HG03521 (cell line): Measurements from ENCODE around the gene TCOF1.

Source experiments
- ATAC-seq: cut with Tn5 transposase; IDR thresholded peaks from one replicate; pipeline ENCODE4 v1.9.1; 2021; ENCODE audit warnings: mild to moderate bottlenecking, moderate library complexity; ENCODE audit not compliant: unreplicated experiment

The TCOF1 gene, protein sequence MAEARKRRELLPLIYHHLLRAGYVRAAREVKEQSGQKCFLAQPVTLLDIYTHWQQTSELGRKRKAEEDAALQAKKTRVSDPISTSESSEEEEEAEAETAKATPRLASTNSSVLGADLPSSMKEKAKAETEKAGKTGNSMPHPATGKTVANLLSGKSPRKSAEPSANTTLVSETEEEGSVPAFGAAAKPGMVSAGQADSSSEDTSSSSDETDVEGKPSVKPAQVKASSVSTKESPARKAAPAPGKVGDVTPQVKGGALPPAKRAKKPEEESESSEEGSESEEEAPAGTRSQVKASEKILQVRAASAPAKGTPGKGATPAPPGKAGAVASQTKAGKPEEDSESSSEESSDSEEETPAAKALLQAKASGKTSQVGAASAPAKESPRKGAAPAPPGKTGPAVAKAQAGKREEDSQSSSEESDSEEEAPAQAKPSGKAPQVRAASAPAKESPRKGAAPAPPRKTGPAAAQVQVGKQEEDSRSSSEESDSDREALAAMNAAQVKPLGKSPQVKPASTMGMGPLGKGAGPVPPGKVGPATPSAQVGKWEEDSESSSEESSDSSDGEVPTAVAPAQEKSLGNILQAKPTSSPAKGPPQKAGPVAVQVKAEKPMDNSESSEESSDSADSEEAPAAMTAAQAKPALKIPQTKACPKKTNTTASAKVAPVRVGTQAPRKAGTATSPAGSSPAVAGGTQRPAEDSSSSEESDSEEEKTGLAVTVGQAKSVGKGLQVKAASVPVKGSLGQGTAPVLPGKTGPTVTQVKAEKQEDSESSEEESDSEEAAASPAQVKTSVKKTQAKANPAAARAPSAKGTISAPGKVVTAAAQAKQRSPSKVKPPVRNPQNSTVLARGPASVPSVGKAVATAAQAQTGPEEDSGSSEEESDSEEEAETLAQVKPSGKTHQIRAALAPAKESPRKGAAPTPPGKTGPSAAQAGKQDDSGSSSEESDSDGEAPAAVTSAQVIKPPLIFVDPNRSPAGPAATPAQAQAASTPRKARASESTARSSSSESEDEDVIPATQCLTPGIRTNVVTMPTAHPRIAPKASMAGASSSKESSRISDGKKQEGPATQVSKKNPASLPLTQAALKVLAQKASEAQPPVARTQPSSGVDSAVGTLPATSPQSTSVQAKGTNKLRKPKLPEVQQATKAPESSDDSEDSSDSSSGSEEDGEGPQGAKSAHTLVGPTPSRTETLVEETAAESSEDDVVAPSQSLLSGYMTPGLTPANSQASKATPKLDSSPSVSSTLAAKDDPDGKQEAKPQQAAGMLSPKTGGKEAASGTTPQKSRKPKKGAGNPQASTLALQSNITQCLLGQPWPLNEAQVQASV (N-terminal part only)

DNA sequence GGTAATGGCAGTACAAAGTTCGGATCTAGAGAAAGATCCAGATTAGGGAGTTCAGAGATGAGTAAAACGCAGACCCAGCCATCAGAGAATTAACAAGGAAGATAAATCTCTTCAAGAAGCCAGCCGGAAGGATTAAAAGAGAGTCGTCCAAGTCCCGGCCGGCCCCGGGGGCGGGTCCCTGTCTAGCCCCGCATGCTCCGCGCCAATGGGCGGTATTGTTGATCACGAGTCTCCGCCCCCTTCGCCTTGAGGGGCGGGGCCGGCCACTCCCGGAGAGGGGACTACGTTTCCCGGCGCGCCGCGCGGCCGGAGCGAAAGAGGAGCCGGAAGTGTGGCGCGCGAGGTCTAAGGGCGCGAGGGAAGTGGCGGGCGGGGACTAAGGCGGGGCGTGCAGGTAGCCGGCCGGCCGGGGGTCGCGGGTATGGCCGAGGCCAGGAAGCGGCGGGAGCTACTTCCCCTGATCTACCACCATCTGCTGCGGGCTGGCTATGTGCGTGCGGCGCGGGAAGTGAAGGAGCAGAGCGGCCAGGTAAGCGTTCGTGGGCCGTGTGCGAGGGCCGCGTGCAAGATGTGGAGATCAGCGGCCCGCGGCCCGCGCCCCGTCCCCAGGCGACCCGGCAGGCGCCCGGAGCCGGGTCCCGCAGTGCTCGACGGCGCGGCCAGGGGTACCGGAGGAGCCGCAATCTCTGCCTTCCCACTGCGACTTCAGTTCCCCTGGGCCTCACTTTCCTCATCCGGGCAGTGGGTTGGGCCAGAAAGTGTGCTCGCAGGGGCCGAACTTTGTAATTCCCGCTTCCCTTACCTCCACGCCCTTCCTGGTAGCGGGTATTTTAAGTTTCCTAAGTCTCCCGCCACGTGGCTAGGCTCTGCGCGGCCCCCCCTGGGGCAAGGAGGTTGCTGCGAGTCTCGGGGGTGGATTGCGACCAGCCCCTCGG is at the start of gene TCOF1:
TSS of gene TCOF1 (plus strand) at position 372 of the 935 bp plus-strand sequence. CDS start at position 422, 50 bp downstream.
- ATAC-seq: peak; percentile 90

DNA sequence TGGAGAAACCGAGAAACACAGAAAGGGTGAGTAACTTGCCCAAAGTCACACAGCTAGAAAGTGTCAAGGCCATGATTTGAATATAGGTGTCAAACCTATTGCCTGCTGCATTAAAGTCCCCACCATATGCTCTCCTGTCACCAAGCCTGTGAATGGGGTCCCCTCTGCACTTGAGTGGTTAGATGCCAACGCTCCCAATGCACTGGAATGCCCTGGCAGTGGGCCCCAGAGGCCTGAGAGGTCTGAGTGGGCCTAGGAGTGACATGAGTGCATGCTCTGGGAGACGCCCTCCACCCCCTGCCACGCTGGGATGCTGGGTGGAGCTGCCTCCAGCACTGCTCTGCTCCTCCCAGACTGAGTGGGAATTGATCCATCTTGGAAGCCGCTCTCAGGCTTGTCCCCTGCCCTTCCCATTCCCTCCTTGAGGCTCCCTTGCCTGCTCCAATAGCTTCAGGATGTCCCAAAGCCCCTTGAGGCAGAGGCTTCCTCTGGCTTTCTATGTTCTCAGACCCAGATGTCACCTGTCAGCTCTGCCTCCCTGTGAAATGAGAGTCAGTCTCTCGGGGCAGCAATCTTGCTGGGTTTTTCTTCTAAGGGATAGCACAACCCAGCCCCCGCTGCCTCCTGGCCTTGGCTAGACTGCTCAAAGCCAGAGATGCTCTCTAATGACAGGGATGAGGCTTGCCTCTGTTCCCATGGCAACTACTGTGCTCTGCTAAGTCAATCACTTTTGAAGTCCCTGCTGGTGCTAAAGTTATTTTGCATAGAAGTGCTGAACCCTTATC is 48.2 kb upstream of the TCOF1 start:
- no peak for ATAC-seq

DNA sequence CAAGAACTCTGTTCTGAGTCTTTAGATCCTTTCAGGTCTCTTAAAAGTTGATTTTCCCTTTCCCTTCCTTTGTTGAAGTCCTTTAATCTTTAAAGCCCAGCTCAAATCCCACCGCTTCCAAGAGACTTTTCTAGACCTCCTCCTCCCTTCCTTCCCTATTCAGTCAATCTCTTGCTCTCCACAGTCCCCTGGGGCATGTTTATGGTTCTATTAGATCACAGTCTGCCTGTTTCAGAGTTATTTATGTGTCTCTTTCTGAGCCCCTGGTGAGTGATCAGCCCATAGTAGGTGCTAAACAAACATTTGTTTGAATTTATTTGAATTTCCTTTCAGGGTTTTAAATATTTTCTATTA is 47.6 kb upstream of the TCOF1 start:
- ATAC-seq: no peak

DNA sequence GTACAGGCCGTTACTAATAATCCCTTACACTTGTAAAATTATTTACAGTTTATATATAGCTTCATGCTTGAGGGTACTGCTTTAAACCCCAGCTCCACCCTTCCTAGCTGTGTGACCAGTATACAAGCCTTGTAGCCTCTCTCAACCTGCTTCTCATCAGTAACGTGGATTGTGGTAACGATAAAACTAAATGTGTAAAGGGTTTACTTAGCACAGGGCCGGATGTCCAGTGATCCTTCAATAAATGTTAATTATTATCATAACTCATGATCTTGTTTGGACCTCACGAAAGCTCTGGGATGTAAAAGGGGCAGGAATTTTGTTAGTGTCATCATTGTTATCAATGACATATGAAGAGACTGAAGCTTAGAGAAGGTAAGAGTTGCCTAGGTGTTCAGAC is 47.3 kb upstream of the TCOF1 start:
- ATAC-seq: no peak

DNA sequence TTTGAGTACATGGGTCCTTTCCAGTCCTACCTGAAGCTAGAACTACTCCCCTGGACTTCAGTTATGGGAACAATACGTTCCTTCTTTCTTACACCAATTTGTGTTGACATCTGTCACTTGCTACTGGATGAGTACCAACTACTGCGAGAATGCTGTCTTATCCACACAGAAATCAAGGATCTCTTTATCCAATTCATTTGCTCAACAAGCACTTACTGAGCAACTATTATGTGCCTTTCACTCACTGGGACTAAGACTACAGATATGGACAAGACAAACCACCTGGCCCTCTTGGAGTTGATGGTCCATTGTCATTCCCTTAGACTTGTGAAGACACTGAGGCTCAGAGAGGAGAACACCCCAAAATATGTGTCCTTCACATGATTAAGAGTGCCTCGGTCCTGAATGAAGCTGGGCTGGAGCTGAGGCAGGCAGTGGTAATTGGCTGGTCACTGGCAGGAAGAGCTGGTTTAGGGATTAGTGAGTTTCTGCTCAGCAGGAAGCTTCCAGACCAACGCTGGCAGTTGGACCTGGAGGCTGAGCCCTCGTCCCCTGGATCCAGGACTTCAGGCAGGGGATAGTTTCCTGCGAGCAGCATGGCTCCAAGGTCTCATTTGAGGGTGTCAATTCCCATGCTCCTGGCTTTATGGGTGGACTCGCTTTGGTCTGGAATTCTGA is 46.3 kb upstream of the TCOF1 start:
- no peak for ATAC-seq

DNA sequence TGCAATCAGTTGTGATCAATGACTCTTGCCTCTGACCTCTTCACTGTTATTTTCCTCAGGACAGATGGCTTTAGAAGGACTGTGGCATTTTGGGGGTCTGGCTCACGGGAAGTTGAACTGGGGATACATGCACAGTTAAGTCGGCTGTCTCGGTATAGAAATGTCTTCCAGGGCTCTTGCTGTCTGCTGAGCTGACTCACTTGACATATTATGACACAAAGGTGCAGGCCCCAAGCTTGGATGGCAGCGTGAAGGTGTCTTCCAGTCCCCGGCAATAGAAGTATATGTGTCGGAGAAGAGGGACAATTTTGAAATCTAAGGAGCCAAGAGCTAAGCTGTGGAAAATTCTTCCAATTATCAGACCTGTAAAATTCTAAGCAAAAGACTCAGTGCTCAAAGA is 45.0 kb upstream of the TCOF1 start:
- ATAC-seq: no peak

DNA sequence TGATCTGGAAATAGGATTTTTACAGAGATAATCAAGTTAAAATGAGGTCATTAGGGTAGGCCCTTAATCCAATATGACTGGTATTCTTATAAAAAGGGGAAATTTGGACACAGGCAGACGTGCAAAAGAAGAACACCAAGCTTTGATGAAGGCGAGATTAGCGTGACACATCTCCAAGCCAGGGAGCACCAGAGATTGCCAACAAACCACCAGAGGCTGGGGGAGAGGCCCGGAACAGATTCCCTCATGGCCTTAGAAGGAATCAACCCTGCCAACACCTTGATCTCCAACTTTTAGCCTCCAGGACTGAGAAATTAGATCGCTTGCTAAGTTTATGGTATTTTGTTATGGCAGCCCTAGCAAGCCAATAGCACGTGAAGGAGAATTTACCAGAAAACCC is 44.0 kb upstream of the TCOF1 start:
- no peak for ATAC-seq

DNA sequence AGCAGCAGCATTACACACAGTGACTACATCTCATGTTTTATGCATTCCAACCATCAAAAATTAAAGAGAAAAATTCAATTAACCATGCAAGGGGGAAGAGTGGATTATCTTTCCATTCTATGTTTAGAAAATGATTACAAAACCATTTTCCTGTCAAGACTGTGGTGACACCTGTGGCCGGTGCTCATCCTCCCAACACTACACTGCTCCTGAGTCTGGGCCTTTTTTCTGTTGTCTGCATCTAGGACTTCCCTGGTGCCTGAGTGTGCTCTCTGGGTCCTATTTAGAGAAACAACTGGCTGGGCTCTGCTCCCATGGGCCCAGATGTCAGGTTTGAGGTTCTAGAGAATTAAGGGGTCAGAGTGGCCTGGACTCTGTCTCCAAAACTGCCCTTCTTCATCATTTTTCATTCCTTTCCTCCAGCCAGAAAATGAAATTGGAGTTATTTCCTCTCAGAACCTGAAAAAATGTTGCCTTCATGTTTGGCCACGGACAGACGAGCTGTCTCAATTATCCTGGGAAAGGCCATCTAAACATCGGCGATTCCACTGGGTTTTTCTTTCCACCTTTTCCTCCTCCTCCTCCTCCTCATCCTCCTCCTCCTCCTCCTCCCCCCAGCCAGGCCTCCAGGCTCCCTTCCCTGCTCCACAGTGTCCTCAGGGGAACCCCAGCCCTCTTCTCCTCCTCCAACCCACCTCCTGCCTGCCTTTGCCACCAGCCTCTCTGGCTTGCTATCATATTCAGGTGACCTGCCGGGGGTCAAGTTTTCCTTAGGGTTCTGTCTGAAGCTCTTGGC is 43.4 kb upstream of the TCOF1 start:
- no peak for ATAC-seq

DNA sequence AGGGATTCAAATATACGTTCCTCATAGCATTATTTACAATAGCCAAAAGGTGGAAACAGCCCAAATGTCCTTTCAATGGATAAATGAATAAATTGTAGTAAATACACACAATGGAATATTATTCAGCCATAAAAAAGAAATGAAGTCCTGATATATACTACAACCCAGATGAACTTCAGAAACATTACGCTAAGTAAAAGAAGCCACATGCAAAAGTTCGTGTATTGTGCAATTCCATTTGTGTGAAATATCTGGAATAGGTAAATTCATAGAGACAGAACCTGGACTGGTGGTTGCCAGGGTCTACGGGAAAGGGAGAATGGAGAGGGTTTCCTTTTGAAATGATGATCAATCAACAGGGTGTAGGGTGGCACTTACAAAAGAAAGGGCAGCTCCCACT is 42.3 kb upstream of the TCOF1 start:
- no peak for ATAC-seq

DNA sequence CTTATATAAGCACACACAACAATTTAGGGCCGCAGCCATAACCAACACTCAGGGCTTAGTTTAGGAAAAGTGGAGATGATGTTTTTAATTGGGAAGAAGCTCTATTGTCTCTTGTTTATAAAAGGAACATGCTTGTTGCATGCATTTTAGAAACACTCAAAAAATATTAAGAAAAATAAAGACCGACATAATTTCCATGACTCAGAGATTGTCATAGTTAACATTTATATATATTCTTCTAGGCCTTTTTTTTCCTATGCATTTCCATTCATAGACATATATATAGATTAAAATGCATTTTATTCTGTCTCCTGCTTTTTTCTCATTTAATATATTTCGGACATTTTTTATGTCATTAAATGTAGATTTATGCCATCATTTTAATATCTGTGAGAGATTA is 41.2 kb upstream of the TCOF1 start:
- ATAC-seq: no peak

DNA sequence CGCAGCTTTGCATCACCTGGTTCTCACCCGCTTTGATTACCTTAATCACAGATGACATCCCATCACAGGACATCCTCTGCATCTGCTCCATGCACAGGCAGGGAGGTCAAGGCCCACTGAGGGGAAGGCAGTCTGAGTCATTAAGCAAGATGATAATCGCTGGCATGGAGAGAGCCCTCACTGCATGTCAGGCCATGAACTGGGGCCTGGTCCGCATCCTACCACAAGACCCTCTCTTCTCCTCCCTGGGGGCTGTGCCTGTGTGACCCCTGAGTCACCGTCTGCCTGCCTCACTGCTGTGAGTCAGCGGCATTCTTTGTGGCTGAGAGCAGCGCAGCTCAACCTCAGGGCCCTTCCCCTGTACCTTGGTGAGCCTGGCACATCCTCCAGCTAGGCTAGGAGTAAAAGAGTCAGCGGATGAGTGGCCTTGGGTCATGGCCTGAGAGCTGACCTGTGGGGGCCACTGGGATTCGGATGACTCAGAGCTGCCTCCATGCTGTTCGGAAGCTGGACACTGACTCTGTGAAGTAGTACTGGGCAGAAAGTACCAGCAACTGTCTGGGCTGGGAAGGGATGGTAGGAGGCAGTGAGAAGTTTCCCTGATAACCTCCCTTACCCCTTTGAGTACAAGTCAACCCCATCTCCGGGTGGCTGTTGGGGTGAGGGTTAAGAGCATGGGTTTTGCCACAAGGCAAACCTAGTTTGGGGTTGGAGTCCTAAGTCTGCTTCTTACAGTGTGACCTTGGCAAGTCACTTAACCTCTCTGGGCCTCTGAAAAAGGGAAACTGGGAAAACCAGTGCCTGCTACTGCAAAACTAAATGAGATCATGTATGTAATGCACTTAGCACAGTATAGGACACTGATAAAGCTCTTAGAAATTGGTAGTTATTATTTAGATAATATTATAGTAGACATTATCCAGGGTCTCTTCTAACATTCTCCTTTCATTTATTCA is 40.2 kb upstream of the TCOF1 start:
- no peak for ATAC-seq

DNA sequence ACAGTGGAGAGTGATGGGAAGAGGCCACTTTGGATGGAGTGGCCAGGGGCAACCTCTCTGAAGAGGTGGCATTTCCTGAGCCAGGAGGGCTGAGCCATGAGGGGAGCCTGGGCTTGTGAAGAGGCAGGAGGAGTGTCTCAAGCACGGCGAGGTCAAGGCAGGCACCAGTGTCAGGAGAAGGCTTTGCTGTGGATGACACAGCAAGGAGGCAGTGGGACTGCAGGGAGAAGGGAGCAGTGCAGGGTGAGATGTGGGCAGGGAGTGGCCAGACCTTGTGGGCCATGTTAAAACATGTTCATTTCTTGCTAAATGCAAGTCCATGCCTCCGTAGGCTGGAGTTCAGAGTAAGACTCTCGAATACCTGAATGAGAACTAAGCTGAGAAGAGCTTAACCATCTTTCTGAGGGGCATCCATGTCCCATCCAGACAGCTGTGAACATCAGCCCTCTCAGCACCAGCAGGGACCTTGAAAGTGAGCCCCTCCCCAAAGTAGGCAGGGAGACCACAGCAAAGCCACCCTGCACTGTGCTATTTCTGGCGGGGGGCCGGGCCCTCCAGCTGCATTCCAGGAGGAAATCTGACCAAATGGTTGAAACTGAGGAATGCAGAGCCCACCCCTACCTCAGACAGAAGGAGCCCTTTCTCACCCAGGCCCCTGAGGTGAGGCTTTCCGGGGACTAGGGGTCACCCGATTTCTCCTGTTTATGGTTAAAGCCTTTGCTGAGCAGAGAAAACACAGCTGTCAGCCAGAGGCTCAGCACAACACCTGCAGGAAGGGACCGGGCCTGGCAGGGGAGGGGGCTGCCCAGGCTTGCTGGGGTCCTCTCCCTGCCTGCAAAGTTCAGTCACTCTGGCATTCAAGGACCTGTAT is 38.6 kb upstream of the TCOF1 start:
- ATAC-seq: no peak

DNA sequence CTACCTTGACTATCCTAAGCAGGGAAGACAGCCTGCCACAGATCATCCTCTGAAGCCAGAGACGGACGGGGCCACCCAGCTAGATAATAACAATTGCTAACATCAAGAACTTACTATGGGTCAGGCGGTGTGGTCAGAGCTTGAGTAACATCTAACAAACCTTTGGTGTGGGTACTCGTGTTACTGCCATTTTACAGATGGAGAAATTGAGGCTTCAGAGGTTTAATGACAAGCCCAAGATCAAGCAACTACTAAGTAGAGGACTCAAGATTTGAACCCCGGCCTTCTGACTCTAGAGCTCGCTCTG is 38.1 kb upstream of the TCOF1 start:
- no peak for ATAC-seq

DNA sequence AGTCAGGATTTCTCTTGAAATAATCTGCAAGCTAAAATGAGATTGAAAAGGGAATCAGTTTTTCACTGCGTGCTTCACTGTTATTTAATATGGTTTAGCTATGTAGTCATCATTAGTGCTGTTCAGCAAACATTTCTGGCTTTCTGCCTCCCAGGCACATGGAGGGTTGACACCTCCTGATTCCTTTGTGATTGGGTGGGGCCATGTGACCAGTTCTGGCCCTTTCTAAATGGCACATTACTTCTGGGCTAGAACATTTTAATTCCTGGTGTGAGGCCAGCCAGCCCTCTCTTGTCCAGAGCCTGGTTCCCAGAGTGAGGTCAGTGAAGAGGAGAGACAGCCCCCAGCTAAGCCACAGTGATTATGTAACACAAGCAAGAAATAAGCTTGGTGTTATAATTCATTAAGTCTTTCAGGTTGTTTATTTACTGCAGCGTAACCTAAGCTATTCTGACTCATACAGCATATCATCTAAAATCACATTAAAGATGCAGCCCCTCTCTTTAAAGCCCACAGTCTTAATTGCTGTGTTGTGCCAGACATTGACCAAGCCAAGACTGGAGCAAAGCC is 37.4 kb upstream of the TCOF1 start:
- no peak for ATAC-seq

DNA sequence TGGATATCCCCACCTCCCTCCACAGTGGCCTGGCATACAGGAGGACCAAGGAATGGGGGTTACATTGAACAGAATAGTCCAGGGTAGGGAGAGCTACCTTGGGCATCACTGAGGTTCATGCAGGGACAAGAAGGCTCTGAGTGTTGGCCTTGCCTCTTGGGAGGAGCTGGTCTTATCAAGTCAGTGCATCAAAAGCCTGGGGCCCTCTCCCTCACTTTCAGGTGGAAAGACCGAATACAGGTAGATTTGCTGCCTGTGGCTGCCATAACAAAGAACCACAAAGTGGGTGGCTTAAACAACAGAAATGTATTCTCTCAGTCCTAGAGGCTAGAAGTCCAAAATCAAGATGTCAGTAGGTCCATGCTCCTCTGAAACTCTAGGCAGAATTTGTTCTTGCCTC is 36.3 kb upstream of the TCOF1 start:
- ATAC-seq: no peak

DNA sequence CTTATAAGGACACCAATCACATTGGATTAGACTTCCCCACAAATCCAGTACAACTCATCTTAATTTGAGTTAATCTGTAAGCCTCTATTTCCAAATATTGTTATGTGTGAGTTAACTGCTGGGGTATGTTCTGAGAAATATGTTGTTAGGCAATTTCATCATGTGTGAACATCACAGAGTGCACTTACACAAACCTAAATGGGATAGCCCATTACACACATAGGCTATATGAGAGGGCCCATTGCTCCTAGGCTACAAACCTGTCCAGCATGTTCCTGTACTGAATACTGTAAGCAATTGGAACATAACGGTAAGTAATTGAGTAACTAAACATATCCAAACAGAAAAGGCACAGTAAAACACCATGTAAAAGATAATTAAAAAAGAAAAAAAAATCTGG is 35.7 kb upstream of the TCOF1 start:
- no peak for ATAC-seq
